Stimulated activated CD8-positive, alpha-beta memory T cell treated with anti-CD3 and anti-CD28 coated beads, Interleukin-7, amount 100 ng/mL, for 4 hours (primary cell): ENCODE data around the gene GRID2.

Experiments
- DNase-seq, 2 donors: peaks; one replicate each; pipeline ENCODE4 v3.0.0-alpha.2; 2020; ENCODE audit warnings: low read depth in 2 of 2

Gene GRID2

GRCh38 chr4:93502991-93503390 lies 1199.2 kb downstream of the GRID2 start:
- no peak for DNase-seq

- no peak for DNase-seq
Measured at GRCh38 chr4:93513851-93514250, 1210.1 kb downstream of the GRID2 start.

GRCh38 chr4:93515208-93515607 lies 1211.4 kb downstream of the GRID2 start:
- DNase-seq, result no peak

GRCh38 chr4:93529692-93530372 lies 1226.1 kb downstream of the GRID2 start:
- DNase-seq, result no peak

- DNase-seq, result no peak
Measured at GRCh38 chr4:93532234-93532633, 1228.5 kb downstream of the GRID2 start.

GRCh38 chr4:93540562-93540961 lies 1236.8 kb downstream of the GRID2 start:
- DNase-seq, result no peak

- DNase-seq, result no peak
Measured at GRCh38 chr4:93561842-93562241, 1258.1 kb downstream of the GRID2 start.

GRCh38 chr4:93568758-93569157 lies 1265.0 kb downstream of the GRID2 start:
- no peak for DNase-seq

- no peak for DNase-seq
Measured at GRCh38 chr4:93573285-93573684, 1269.5 kb downstream of the GRID2 start.

- DNase-seq, result no peak
Measured at GRCh38 chr4:93578942-93579341, 1275.2 kb downstream of the GRID2 start.

- DNase-seq, result no peak
Measured at GRCh38 chr4:93605163-93605562, 1301.4 kb downstream of the GRID2 start.

- DNase-seq, result no peak
Measured at GRCh38 chr4:93617606-93618005, 1313.8 kb downstream of the GRID2 start.

GRCh38 chr4:93633721-93634120 lies 1330.0 kb downstream of the GRID2 start:
- DNase-seq, result no peak

GRCh38 chr4:93635943-93636342 lies 1332.2 kb downstream of the GRID2 start:
- no peak for DNase-seq

GRCh38 chr4:93645120-93645519 lies 1341.4 kb downstream of the GRID2 start:
- no peak for DNase-seq

GRCh38 chr4:93646233-93646930 lies 1342.6 kb downstream of the GRID2 start:
- DNase-seq, result no peak

GRCh38 chr4:93648258-93648657 lies 1344.5 kb downstream of the GRID2 start:
- no peak for DNase-seq

- no peak for DNase-seq
Measured at GRCh38 chr4:93649828-93650227, 1346.1 kb downstream of the GRID2 start.

GRCh38 chr4:93654211-93654610 lies 1350.4 kb downstream of the GRID2 start:
- DNase-seq, result no peak

- DNase-seq, result no peak
Measured at GRCh38 chr4:93657527-93657926, 1353.8 kb downstream of the GRID2 start.

GRCh38 chr4:93658443-93658842 lies 1354.7 kb downstream of the GRID2 start:
- DNase-seq, result no peak

- no peak for DNase-seq
Measured at GRCh38 chr4:93659629-93660028, 1355.9 kb downstream of the GRID2 start.

- DNase-seq, result no peak
Measured at GRCh38 chr4:93660036-93660435, 1356.3 kb downstream of the GRID2 start.

- no peak for DNase-seq
Measured at GRCh38 chr4:93670434-93670833, 1366.7 kb downstream of the GRID2 start.
